Fibroblast of the conjunctiva (primary cell): ENCODE measurements around the gene HIF3A.
"Not testable (repeated sequence)": the region's sequence is repeated elsewhere in the genome, so short reads cannot be mapped to it uniquely, and the experiment has no call there.

ENCODE experiments used
- DNase-seq: peaks from one replicate; pipeline ENCODE4 v3.0.0-alpha.2; 2010; ENCODE audit warnings: low read depth

Gene HIF3A

DNA sequence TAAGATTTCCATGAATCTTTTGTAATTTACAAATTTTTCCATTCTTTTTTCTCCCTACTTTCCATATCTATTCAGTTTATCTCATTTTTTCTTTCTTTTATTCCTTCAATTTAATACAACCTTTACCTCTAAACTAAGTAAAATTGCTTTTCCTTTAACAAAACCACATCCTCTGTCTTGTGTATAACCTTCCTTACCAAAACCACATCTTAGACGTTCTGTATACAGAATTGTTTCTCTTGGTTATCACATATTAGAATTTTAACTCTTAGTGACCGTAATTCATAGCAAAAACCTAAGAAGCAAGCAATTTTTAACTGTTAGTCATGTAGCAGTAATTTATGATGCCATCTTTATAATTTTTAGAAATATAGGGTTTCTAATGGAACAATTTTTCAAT, 65.1 kb downstream of the HIF3A start:
- no peak for DNase-seq

DNA sequence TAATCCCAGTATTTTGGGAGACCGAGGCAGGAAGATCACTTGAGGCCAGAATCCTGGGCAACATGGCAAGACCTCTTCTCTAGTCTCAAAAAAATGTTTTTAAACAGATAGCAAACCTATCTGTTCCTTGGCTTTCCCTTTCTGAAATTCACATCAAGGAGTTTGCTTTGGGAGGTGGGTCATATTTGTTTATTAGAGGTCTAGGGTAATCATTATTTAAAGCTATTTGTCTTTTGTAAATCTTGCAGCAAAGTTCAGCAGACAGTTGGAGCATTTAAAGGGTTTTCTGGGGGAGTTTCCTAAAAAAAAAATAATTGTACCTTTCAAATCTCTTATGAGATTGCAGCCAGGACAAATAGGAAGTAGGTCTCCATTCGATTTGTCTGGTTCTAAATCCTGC, 67.5 kb downstream of the HIF3A start:
- no peak for DNase-seq

DNA sequence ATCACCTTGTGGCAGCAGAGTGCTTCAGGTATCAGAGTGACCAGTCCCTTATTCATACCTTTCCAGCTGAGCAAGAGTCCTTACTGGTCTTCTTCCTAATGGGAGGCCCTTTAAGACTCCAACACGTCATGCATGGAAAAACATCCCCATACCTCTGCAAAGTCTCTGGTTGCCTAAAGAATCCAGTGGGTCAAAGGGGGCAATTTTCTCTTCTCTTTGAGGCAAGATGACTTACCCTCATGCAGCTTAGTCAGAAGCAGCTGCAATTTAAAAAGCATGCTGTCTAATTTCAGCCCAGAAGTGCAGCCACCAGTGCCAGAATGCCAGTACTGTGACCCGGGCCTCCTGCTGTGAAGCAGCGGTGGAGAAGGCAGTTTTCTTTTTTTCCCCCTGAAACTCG, 68.7 kb downstream of the HIF3A start:
- no peak for DNase-seq

DNA sequence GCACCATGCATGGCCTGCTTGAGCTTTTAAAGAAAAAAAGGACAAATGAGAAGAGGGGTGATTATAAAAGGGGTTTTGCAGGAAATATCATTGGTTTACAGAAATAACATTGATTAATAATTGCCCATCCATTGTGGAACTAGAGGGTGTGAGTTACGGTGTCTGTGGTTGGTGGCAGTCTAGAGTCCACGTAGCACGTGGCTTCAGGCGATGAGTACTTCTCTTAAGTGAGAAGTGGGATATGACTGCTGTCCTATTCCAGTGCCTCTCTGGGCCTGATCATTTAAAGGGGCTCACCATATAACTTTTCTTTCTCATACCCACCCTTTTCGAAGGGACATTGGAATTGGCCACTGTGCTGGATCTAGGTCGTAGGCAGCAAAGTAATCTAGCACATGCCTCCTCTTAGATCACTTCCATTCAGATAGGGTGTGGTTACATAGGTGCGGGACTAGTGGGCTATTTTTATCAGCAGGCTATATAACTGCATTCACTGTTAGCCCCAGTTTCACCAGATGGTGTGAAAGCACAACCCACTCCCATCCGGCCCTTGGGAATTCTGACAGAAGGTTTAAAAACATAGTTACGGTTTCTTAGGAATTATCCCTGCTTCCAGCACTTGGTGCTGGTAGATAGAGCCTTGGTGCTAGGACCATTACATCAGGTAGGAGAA, 69.9 kb downstream of the HIF3A start:
- DNase-seq = no peak

DNA sequence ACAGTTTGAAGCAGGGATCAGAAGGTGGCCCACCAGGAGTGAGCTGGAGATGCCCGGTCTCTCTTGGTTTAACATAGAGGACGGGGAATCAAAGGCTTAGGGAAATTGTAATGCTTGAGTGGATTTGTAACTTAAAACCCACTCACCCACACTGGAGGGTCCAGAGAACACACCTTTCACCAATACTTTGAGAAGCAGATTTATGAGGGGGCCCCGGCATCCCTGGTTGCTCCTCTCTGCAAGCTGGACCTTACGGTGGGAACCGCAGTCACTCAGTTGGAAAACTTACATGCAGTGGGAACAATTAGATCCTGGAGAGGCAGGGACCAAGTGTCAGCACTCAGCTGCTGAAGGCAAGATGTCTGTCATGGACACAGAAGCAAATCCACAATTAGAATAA, 70.6 kb downstream of the HIF3A start:
- no peak for DNase-seq

DNA sequence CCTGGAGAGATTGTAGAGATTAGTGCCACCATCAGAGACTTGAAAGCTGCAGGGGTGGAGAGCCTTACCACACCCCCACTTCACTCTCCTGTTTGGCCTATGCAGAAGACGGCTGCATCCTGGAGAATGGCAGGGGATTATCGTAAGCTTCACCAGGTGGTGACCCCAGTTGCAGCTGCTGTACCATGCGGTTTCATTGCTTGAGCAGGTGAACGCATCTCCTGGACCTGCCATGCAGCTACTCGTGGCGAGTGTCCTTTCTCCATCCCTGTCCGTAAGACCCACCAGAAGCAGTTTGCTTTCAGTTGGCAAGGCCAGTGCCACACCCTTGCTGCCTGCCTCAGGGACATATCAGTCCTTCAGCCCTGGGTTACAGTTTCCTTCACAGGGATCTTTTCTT, 71.3 kb downstream of the HIF3A start:
- no peak for DNase-seq

- no peak for DNase-seq
Observed at GRCh38 chr19:46369817-46370216, 73.0 kb downstream of the HIF3A start.

GRCh38 chr19:46371371-46371901, 74.6 kb downstream of the HIF3A start:
- DNase-seq = no peak

GRCh38 chr19:46372901-46373490, 76.2 kb downstream of the HIF3A start:
- DNase-seq = no peak

DNA sequence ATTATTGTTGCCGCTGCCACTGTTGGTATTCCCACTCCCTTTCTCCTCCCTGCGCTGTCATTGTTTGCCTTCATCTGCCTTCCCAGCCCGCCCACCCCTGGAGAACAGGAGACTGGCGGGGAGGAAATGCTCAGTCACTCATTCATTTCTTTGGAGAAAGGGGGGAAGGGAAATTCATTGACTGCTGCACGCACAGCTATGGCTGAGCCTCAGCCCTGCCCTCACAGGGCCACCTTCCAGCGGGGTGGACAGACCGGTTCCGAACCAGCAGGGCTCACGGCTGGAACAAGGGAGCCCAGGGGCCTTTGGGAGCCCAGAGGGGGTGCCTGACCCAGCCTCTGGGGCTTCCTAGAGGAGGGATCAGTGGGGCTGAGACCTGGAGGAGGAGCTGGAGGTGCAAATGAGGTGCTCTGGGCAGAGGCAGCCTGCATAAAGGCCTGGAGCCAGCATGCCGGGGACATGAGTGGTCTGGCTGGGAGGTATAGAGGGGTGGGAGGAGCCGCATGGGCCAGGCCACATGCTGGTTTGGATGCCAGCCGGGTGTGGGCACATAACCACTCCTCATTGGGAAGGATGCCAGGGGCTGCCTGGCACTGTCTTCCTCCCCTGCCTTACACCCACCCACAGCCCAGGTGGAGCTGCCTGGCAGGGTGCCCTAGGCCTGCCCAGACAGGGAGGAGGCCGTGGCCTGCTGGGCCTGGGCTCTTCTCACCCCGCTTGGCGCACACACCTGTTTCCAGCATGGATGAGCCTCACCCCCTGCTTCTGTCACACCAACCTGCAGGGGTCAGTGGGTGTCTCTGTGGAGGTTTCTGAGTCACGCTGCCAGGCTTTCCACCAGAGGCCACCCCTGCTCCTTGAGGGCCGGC, 76.9 kb downstream of the HIF3A start:
- DNase-seq = no peak

- no peak for DNase-seq
Observed at GRCh38 chr19:46374536-46375475, 78.0 kb downstream of the HIF3A start.

DNA sequence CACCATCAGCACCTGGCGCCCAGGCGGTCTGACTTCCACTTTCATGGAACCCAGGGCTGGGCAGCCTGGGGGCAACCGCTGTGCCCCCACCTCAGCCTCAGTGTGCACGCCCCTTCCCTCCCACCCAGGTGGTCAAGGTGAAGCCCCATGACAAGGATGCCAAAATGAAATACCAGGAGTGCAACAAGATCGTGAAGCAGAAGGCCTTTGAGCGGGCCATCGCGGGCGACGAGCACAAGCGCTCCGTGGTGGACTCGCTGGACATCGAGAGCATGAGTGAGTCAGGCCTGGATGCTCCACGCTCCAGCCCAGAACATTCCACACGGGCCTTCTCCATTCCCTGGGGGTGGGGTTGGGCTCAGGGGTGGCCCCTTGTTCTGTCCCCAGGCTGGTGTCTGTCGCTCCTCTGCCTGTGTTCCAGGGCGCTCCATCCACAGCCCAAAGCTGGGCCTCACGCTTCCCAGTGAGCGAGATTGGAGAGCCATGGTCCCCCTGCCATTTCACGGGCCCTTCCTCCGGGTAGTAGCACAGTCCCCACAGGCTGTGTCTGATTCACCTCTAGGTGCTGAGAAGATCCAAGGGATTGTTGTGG, 78.7 kb downstream of the HIF3A start:
- DNase-seq = not testable (repeated sequence)

DNA sequence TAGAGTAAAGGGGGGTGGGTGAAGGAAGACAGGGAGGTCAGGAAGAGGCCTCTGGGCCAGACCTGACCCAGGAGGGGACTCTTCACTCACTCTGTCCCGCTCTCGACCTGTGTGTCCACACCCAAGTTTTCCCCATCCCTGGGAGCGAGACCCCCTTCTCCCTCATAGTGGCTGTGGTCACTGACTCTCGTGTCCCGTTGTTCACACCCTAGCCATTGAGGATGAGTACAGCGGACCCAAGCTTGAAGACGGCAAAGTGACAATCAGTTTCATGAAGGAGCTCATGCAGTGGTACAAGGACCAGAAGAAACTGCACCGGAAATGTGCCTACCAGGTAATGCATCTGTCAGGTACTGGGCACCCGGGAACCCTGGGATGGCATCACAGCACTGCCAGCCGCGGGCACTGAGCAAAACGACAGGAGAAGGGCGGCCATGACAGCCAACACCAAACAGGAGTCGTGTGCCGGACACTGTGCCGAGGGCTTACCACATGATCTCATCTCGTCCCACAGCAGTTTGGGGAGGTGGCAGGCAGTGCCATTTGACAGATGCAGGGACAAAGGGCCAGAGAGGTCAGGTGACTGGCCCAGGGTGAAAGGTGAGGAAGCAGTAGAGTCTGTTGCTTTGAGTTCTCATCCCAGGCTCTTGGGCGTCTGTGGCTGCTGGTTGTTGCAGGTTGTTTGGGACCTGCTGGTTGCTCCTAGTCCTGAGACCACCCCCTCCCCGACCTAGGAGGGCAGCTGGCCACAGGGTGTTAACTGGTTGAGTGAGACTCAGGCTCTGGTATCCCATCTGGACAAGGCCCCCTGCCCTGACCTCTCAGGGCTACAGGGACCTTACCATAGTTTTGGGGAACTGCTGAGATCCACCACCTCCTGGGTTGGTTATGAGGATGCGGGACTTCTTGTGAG, 79.7 kb downstream of the HIF3A start:
- DNase-seq = no peak

DNA sequence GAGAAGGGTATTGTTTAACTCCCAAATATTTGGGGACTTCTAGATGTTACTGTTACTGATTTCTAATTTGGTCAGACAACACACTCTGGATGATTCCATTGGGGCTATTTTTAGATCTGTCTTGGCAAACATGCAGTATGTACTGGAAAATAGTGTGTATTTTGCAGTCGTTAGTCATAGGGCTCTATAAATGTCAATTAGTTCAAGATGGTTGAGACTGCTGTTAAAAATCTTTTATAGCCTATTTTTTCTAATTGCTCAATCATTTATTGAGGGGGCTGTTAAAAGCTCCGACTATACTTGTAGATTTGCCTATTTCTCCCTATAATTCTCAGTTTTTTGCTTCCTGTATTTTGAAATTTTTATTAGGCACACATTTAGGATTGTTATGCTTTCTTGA, 81.4 kb downstream of the HIF3A start:
- peak; percentile 81 for DNase-seq

- DNase-seq = no peak
Observed at GRCh38 chr19:46380690-46381089, 83.8 kb downstream of the HIF3A start.

DNA sequence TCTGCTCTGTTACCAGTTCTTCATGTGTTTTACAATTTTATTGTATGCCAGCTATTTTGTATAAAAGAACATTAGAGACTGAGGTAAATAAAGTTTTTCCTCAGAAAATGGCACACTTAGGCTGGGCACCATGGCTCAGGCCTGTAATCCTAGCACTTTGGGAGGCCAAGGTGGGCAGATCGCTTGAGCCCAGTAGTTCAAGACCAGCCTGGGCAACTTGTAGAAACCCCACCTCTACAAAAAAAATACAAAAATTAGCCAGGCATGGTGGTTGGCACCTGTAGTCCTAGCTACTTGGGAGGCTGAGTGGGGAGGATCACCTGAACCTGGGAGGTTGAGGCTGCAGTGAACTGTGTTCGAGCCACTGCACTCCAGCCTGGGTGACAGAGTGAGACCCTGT, 84.5 kb downstream of the HIF3A start:
- DNase-seq = no peak

- no peak for DNase-seq
Observed at GRCh38 chr19:46381756-46382345, 85.0 kb downstream of the HIF3A start.

- DNase-seq = no peak
Observed at GRCh38 chr19:46383171-46383815, 86.5 kb downstream of the HIF3A start.

DNA sequence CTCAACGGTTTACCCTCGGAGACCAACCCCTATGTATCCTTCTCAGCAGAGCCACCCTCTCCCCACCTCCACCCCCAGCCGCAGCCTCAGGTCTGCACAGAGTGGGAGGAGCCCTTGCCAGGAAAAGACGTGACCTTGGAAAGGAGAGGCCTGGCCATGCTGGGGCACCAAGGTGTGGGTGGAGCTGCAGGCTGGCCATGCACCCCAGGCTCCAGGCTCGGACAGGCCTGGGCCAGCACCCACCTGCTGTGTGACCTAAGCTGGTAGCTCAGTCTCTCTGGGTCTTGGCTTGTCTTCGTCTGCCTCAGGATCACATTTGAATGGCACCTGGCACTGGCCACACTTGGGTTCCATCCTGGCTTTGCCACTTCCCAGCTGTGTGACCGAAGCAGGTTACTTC, 87.0 kb downstream of the HIF3A start:
- DNase-seq = no peak
